Islet precursor cell (in vitro differentiated cells): ENCODE data around the gene MMP24OS.
A peak's percentile ranks its signal among the peaks of the same experiment; 100 is the strongest.

Source experiments
- DNase-seq: peaks from one replicate; pipeline ENCODE4 v3.0.0-alpha.2; 2018

The MMP24OS gene

GRCh38 chr20:35305682-35306556, 28.0 kb upstream of the MMP24OS start:
- peak; percentile 99 for DNase-seq

DNA sequence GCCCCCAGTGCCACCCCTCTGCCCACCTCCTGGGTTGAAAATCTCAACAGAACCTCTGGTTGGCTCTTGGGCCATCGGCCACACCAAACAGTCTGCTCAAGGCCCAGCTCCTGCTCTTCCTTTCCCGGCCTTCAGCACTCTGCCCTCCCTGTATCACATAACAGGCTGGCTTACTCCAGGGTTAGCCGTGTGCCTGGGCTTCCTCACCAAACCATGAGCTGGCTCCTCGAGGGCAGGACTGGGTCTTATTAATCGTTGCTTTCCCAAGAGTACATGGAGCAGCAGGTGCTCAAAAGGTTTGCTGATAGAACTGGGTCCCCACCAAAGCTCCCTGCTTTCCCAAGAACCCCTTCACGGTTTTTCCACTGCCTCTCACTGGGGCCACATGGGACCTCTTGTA, 27.0 kb upstream of the MMP24OS start:
- no peak for DNase-seq

GRCh38 chr20:35303735-35304491, 26.0 kb upstream of the MMP24OS start:
- peak; percentile 97 for DNase-seq

DNA sequence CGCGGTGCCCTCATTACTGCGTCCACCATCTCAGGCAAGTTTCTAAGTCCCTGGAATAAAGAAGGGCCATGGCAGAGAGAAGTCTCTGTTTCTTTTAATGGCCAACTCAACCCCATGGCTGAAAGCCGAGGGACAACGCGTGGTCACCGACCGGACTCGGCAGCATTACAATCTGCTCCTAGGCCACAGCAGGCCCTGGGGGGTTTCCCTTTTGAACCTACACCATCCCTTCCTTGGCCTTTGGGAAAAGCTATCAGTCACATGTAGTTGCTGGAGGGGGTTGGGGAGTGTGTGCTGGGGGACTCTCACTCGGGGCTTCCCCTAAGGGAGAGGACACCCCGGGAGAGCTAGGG, 25.4 kb upstream of the MMP24OS start:
- no peak for DNase-seq

DNA sequence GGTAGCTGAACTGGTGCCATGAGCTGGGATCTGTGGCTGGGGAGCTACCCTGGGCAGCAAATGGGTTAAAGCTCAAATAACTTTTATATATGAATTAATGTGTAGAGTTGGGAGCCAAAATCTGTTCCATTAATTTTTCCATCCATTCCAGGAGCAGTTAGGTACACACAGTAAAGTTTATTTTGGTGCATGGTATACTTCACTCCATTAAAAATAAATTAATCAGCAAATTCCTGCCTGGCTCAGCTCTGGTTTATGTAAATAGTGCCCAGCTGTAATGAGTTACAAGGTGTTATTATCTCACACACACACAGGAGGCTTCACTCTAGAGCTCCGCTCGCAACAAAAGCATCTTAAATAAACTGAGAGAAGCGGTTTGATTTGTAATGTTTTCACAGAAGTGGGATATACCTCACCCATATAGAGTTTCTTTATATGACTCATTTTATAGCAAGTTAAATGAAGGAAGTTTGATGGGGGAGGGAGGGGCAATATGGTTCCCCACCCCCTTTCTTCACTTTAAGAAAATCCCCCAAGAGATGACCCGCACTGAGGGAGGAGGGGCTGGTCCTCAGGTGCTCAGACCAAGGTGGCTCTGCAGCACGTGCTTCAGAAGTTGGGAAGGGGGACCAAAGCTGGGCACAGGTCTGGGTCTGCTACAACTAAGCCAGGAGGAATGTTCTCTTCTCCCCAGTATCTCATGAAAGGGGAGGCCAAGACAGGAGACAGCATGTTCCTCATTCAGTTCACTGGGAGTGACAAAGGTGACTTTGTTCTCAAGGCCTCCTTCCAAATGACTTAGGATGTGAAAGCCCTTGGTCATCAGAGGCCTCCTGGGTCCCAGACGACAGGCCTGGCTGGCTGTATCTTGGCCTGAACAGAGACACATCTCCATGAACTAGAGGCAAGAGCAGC, 24.8 kb upstream of the MMP24OS start:
- DNase-seq = no peak

DNA sequence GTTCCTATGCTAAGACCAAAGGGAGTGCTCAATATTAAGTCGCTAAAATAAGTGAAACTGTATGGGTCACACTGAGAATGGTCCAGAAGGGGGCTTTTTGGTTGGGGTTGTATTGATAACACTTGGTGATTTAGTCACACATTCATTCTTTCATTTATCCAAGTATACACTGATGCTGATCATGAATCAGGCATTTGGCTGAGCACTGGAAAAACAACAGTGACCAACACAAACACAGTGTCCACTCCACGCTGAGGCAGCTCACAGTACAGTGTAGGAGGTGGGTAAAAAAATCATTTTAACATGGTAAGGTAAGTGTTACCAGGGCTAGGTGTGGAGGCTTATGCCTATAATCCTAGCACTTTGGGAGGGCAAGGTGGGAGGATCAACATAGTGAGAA, 23.5 kb upstream of the MMP24OS start:
- no peak for DNase-seq

- no peak for DNase-seq
Observed at GRCh38 chr20:35300469-35301262, 22.7 kb upstream of the MMP24OS start.

DNA sequence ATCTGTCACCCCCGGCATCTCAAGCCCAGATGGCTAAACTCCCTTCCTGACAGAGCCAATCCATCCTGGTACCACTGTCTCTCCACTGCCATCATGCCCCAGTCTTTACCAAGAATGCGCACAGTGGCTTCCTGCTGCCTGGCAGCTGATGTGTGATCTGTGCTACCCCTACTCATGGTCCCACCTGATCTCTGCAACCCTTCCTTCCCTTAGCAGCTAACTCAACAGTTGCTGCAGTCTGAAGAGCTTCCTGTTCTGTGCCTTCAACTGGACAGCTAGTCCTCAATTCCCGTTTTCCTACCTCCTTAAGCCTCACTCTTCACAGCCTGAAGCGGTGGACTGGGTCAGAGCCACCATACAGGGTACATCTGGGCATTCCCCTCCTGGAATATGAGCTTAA, 21.9 kb upstream of the MMP24OS start:
- DNase-seq = no peak

DNA sequence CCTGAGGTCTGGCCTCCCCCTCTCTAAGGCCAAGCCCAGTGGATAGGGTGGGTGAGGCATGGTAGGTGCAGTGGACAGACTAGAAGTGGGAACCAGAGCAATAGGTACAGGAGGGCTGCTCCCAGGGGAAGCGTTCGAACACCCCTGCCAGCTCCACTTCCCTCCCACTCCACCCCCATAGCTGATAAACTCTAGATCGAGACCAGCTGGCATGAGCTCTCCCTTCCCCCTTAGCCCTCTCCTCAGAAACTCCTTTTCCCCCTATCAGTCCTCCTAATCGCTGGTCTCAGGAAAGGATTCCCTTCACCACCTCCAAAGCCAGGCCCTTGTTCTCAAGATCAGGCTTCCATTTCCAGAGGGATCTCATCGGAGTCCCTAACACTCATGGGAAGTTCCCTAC, 20.3 kb upstream of the MMP24OS start:
- no peak for DNase-seq

DNA sequence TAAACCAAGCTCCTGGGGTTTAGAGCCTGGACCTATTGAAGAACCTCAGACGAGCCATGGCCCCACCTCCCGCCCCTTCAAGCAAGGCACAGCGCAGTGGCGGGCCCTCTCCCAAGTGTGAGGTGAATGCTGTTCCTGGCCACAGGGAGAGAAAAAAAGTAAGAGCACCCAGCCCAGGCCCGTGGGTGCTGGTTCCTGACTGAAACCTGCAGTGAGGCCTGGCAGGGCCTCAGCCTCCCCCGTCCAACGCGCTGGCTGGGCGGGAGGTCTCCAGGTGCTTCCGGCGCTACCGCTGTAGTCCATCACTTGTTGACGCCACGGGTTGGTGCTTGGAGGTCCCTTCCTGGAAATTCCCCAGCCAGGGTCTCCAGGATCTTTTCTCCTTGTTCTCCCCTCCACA, 19.8 kb upstream of the MMP24OS start:
- no peak for DNase-seq

DNA sequence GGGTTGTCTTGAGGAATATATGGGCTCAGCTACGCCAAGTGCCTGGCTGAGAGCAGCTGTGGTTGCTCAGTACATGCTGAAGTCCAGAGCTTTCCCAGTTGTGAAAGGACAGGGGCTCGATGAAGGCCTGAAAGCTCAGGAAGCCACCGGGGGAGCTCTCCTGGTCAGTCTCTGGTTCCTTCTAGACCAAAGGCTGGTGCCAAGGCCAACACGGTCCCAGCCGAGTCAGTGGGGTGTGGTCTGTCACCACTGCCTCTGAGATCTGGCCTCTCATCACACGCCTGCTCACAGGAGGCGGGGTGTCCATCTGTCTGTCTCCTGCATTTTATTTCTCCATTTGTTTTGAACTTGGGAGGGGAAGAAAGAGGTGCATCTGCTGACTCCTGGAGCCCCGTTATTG, 19.2 kb upstream of the MMP24OS start:
- peak; percentile 57 for DNase-seq

DNA sequence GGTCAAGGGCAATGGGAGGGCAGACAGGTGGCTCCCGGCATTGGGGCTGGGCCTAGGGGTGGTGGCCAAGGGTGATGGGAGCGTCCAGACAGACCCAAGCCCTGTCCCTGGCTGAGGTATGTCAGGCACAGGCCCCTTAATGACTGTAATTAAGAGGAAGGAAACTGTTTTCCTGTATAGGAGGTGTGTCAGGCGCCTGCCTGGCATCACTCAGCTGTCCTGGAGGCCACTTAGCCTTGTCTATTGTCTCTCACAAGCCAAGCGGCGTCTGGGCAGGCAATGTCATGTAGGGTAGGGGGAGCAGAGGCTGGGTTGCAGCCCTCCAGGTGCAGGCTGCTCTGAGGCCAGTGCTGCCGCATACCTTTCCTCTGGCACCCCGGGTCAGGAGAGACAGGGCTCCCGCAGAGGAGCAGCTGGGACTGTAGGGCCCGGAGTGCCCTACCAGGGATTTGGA, 18.2 kb upstream of the MMP24OS start:
- DNase-seq = peak; percentile 93

- DNase-seq = no peak
Observed at GRCh38 chr20:35295674-35296073, 17.8 kb upstream of the MMP24OS start.

DNA sequence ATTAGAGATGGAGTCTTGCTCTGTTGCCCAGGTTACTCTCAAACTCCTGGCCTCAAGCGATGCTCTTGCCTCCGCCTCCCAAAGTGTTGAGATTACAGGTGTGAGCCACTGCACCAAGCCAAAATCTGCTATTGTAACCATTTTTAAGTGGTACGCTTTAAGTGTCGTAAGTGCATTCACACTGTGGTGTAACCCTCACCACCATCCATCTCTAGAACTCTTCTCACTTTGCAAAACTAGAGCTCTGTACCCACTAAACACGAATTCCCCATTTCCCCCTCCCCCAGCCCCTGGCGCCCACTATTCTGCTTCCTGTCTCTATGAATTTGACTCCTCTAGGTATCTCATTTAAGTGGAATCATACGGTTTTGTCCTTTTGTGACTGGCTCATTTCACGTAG, 17.1 kb upstream of the MMP24OS start:
- no peak for DNase-seq

DNA sequence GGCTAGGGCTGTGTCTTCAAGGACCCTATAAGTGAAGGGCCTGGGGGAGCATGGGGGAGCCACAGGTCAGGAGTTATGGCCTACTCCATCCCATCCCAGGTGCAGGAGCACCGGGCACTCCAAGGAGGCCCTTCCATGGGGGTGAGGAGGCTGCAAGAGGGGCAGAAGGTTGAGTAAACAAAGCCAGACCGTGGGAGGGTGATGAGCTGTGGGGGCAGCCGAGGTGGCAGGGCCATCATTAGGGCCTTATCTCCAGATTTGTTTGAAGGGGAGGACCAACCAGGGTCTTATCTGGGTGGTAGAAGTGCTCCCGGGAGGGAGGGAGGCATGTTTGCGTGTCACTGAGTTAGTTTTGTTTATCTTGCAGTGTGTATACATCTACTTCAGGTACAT, 16.4 kb upstream of the MMP24OS start:
- DNase-seq = no peak

DNA sequence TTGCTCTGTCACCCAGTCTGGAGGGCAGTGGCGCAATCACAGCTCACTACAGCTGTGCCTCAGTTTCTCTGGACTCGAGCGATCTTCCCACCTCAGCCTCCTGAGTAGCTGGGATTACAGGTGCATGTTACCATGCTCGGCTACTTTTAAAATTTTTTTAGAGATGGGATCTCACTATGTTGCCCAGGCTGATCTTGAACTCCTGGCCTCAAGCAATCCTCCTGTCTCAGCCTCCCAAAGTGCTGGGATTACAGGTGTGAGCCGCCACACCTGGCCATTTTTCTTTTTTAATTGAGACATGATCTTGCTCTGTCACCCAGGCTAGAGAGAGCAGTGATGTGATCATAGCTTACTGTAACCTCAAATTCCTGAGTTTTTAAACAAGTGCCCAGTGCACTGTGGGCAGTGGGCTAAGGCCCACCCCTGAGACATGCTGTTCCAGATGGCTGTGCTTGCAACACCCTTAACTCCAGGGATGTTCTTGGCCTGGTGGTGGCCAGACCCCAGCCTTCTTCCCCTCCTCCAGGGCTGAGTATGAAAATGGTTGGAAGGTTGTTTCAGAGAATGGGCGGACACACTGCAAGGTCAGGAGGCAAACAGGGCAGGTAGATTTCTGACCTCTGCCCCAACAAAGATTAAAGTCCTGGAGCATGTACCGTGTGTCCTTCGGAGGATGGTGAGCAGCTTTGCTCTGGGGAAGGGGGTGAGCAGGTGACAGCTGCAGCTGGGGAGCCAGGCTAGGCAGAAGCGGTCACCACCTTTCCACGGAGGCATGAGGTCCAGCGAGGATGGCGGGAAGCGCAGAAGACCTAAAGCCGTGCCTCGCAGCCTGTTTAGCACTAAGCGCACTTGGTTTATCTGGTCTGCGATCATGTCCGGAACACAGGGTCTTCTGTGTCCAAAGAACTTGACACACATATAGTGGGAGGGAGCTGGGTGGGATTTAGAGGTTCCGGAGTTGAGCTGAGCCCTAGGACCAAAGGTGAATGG, 15.7 kb upstream of the MMP24OS start:
- DNase-seq = no peak

DNA sequence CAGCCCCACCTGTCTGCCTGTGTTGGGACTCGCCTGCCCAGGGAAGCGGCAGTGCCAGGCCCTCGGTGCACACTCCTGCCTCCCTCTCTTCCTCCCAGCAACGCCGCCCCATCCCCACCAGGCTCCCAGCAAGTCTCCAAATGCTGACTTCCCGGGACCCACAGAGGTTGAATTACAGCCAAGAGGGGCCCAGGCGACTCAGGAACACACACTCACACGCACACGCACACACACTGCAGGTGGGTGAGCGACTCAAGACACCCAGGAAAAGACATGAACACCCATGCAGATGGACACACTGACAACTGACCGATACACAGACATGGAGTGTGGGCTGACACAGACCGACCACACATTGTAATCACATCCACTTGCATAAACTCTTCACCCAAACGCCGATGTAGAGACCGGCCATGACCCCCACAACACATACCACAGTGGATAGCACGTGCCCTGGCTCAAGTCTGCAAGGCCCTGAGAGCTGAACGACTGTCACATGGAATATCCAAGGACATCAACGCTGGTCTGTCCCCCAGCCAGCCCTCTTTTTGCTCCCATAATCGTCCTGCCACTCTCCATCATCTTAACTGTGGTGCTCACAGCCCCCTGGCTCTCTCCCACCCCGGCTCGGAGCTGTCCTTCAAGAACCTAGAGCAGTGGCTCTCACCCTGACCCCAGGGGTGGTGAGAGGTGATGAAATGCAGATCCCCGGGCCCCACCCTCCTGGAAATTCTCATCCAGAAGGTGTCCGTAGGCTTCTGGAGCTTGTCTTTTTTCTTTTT, 14.8 kb upstream of the MMP24OS start:
- DNase-seq = peak; percentile 54

- no peak for DNase-seq
Observed at GRCh38 chr20:35291654-35292503, 14.0 kb upstream of the MMP24OS start, which contains the start of gene FAM83C. TSS of gene FAM83C (minus strand) at chr20:35292425. CDS start at chr20:35292304, 121 bp downstream.

DNA sequence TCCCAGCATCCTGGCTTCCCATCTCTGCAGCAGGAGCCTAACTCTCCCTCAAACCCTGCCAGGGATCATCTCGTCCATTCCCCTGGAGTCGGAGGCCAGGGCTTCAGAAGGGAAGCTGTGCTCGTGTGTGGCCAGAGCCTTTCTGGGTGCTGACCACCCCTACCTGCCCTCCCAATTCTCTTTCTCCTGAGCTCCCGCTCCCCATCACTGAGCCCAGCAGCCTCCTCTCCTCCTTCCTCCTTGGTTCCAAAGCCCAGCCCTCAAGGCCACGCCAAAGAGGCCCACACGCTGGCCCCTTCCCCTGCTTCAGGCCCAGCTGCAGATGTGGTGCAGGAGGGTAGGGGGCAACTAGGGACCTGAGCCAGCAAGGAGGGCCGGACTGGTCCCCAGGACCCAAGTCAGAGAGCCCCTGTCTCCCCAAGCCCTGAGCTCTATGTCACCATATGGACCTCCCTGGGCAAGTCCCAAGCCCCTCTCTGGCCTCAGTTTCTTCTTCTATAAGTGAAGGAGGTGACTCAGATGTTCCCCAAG, 13.0 kb upstream of the MMP24OS start:
- no peak for DNase-seq
